Upper lobe of right lung (tissue), 1 donor: ENCODE results near the gene WTAP. TPM values are rescaled to one million over a fixed set of nuclear protein-coding genes. Genes with fewer than 3 reads are reported as not detected.

Experiments
- ATAC-seq: fragments of 200-7000 bp; cut with Tn5 transposase; one replicate; pipeline ENCODE4 v1.9.1; 2020; ENCODE audit warnings: mild to moderate bottlenecking, moderate library complexity
- DNase-seq: peaks from one replicate; pipeline ENCODE4 v3.0.0-alpha.2; 2020
- H3K27ac ChIP-seq: fragments of 200-600 bp; one replicate; pipeline ENCODE4 v1.8.0; 2022
- H3K27me3 ChIP-seq: fragments of 200-600 bp; one replicate; pipeline ENCODE4 v1.8.0; 2022; ENCODE audit warnings: mild to moderate bottlenecking
- H3K36me3 ChIP-seq: fragments of 200-600 bp; one replicate; pipeline ENCODE4 v1.8.0; 2022
- H3K4me1 ChIP-seq: fragments of 200-600 bp; one replicate; pipeline ENCODE4 v1.8.0; 2022
- H3K4me3 ChIP-seq: fragments of 200-600 bp; one replicate; pipeline ENCODE4 v1.8.0; 2022; ENCODE audit warnings: mild to moderate bottlenecking
- H3K9me3 ChIP-seq: fragments of 200-600 bp; one replicate; pipeline ENCODE4 v1.8.0; 2022
- CTCF ChIP-seq: fragments of 200-600 bp; IDR thresholded peaks from one replicate; pipeline ENCODE4 v1.8.0; 2022; ENCODE audit warnings: antibody characterized with exemption
- intact Hi-C: fragments of 100-400 bp; cut with DNase I; formaldehyde crosslinking; loops from one replicate; pipeline ENCODE4 v1.11.0; 2022
- total RNA-seq: library from RNA; stranded (reverse); fragmentation: NEBNext Ultra II Directional; extraction: Animal tissue kit (Norgen Biotek cat#: 25700); gene quantifications from one replicate; pipeline ENCODE4 v1.2.1, GENCODE V29; 2021
- donor health status: DM: no; HTN: yes; CAD: no; lungs with severe emphysema.

Gene WTAP
- total RNA-seq, 1 donor from 2014 or later = 77.4 TPM

- intact Hi-C loops = no loop called here
- Histone ChIP-seq H3K27ac (peak overlapping the region; percentile 98), H3K27me3 (no peaks in the 10 kb centered on the region), H3K9me3 (no peaks in the 10 kb centered on the region), H3K4me1 (peaks cover 18% of the 10 kb centered on the region), H3K36me3 (peaks cover 43% of the 10 kb centered on the region), H3K4me3 (peak overlapping the region; percentile 95)
- no peak for ATAC-seq
- TF ChIP-seq CTCF = no peak
- peak; percentile 68 for DNase-seq
Observed at GRCh38 chr6:159761129-159761872, 34.0 kb downstream of the WTAP start.

- ATAC-seq (peak; percentile 98), DNase-seq (peak; percentile 97)
- intact Hi-C loops = no loop called here
- H3K27me3 ChIP-seq = no peaks in the 10 kb centered on the region
- H3K36me3 ChIP-seq = peaks cover 35% of the 10 kb centered on the region
- peaks cover 18% of the 10 kb centered on the region for H3K4me1 ChIP-seq
- H3K27ac ChIP-seq = peak within 1 kb of the TSS; percentile 98
- H3K4me3 ChIP-seq = peak within 1 kb of the TSS; percentile 95
- no peak for TF ChIP-seq CTCF
- no peaks in the 10 kb centered on the region for H3K9me3 ChIP-seq
Observed at GRCh38 chr6:159761873-159762680, 34.8 kb downstream of the WTAP start, which contains the start of gene ACAT2. Gene ACAT2, plus strand, starts transcription at chr6:159762045. Its CDS starts 43 bp downstream, at chr6:159762088.

DNA sequence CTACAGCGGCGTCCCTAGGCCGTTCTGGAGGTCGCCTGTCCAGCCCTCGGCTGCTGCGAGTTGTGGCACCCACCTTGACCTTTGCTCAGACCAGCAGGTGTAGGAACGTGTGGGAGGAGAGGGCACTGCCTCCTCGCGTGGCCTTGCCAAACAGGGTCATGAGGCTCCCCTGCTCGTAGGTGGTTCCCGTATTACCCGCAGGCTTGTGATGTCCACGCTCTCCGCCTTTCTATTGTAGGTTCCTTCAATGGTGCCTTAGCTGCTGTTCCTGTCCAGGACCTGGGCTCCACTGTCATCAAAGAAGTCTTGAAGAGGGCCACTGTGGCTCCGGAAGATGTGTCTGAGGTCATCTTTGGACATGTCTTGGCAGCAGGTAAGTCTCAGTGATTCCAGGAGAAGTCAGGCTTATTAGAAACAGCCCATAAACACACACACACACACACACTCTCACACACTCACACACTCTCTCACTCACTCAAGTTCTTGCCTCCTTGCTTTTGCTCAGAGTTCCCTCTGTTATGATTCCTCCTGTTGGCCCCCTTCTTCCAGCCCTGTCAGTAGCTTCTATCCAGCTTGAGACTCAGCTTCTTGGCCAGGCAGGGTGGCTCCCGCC, 35.5 kb downstream of the WTAP start:
- DNase-seq (no peak), ATAC-seq (peak; percentile 4)
- TF ChIP-seq CTCF = no peak
- Histone ChIP-seq H3K4me3 (peak overlapping the region; percentile 95), H3K27me3 (no peaks in the 10 kb centered on the region), H3K4me1 (peaks cover 18% of the 10 kb centered on the region), H3K9me3 (no peaks in the 10 kb centered on the region), H3K27ac (peak overlapping the region; percentile 98), H3K36me3 (peaks cover 35% of the 10 kb centered on the region)
- intact Hi-C loops = no loop called here

GRCh38 chr6:159766906-159767305, 39.6 kb downstream of the WTAP start:
- ATAC-seq (no peak), DNase-seq (no peak)
- H3K27me3 ChIP-seq = no peaks in the 10 kb centered on the region
- H3K9me3 ChIP-seq = no peaks in the 10 kb centered on the region
- peaks cover 7% of the 10 kb centered on the region for H3K4me1 ChIP-seq
- no peak overlapping the region for H3K4me3 ChIP-seq
- H3K27ac ChIP-seq = no peak overlapping the region
- H3K36me3 ChIP-seq = peaks cover 54% of the 10 kb centered on the region
- no peak for TF ChIP-seq CTCF
- intact Hi-C loops = no loop called here

DNA sequence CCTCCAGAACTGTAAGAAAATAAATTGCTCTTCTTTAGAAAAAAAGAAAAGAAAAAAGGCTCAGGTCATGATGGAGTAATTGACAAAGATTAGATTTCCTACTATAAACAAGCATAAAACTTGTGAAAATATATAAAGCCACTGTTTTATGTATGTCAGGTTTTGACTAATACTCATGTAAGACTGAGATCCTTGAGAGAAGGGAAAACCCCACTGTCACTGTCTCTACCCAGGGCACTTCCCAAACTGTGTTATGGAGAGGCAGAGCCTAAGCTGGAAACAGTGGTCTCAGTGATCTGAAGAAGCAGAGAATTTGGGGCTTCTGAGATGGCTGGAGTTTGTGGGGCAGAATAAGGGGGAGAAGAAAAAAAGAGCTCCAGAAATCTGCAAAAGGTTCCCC, 42.2 kb downstream of the WTAP start:
- no peak for TF ChIP-seq CTCF
- Histone ChIP-seq H3K36me3 (peaks cover 69% of the 10 kb centered on the region), H3K9me3 (no peaks in the 10 kb centered on the region), H3K4me3 (no peak overlapping the region), H3K27ac (no peak overlapping the region), H3K4me1 (no peaks in the 10 kb centered on the region), H3K27me3 (no peaks in the 10 kb centered on the region)
- DNase-seq (no peak), ATAC-seq (no peak)
- intact Hi-C loops = no loop called here
